Adipose tissue (tissue), 3 donors: ENCODE data around the gene LIPA. TPM values are rescaled to one million over a fixed set of nuclear protein-coding genes. Genes with fewer than 3 reads are reported as not detected.
"Not testable (repeated sequence)": the region's sequence is repeated elsewhere in the genome, so short reads cannot be mapped to it uniquely, and the experiment has no call there.

Source experiments
- H3K27ac ChIP-seq: one replicate; pipeline ENCODE4 v1.5.1; 2013; ENCODE audit warnings: low read depth, low read length
- WGBS, 3 donors: extraction: QIAGEN DNeasy Blood & Tissue Kit; methylation state at CpG; one replicate each; pipeline ENCODE4 v1.1.7; 2013; 5-methylcytosine and 5-hydroxymethylcytosine counted together
- polyA plus RNA-seq, 3 donors: library from polyadenylated mRNA; stranded (reverse); fragments of 200-250 nt; gene quantifications; one replicate each; pipeline ENCODE4 v1.2.3, GENCODE V29; 2013
- donor health status: healthy with polysubstance abuse.
- donor health status: Bipolar disorder and iron deficiency.
- donor health status: healthy.

LIPA gene
- polyA plus RNA-seq, result 10 to 100 TPM; 19.2 to 45.2 (median 34.5) TPM

DNA sequence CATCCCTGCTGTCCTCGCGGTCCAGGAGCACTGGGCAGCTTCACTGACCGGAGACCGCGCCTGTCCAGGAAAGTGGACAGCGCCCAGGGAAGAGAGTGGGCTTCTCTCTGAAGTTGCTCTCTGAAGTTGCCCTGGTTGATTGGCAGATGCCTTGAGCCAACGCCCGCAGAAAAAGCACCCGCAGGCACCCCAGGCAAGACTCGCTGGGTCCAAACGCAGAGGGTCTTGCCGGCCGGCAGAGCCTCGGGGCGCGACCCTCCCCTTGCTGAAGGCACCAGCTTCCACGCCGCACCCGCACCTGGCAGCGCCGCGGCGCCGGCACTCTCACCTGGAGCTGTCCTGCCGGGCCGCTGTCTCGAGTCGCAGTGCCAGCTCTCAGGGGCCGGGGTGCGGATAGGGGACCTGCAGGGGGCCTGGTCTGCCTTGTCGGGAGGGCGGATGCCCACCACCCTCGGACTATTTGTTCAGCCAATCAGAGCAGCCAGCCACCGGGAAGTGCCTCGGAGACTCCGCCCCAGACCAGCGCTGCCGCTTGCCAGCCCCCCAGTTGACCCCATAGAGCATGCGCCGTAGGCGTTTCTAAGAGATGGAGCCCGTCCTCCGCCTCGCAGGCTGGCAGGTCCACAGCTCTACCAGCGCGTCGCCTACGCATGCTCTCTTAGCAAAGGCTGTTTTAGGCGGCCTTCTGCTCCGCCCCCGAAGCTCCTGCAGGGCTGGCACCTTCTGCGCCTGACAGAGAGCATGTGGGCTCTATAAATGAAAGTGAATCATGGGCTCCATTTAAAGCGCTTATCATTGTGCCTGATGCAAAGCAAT, at the start of gene LIPA:
Gene LIPA, minus strand, starts transcription at position 367 of the 816 bp plus-strand sequence. CDS start 4,127 bp downstream, outside the sequence.
- no peak within 1 kb of the TSS for H3K27ac ChIP-seq
- WGBS, 3 donors, result 0 to 1% (median 0%) methylated on average over 53 of the region's 53 CpGs

DNA sequence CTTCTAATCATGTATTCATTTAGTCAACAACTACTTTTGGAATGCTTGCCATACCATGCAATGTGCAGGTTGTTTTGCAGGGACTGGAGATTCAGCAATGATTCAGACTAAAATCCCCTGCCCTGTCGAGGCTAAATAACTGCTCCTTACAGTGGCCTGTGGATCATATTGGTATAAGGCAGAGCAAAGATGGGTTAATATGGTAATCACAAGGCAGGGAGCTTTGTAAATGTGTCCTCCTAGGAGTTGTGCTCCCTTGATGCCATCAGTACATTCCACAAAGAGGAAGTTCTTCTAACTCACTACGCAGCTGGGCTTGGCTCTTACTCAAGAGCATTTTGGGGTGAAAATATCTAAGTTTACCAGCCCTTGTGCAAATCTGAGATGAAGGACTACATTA, 49.7 kb upstream of the LIPA start:
- no peak overlapping the region for H3K27ac ChIP-seq
- WGBS, 3 donors, result 0 to 15% (median 2%) methylated on average over 2 of the region's 2 CpGs

DNA sequence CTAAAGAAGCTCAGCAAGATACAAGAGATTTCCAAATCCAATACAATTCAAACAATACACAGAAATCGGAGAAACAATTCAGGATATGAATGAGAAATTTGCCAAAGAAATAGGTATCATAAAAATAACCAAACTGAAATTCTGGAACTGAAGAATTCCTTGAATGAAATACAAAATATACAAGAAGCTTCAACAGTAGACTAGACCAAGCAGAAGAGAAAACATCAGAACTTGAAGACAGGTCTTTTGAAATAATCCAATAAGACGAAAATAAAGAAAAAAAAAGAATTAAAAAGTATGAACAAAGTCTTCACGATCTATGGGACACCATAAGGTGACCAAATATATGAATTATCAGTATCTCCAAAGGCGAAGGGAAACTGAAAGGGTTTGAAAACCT, 47.5 kb upstream of the LIPA start:
- H3K27ac ChIP-seq, result no peak overlapping the region
- 72 to 98% (median 81%) methylated on average over 4 of the region's 4 CpGs for WGBS, 3 donors

DNA sequence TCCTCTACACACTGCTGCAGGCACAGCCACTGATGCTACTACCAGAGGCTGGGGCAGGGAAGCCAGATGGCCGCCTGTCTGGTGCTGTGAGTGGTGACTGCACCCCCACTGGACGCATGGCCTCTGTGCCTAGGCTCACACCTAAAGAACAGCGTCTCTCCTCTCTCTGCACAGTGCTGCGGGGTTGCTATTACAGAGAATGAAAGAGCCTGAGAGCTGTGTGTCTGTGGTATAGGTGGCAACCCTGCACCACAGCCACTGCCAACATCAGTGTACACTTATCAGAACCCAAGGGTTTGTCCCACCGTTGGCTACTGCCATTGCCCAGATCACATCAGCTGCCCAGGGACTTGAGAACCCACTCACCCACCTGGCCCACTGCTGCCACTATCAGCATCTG, 46.2 kb upstream of the LIPA start:
- H3K27ac ChIP-seq, result no peak overlapping the region
- 94 to 97% (median 96%) methylated on average over 5 of the region's 5 CpGs for WGBS, 3 donors

DNA sequence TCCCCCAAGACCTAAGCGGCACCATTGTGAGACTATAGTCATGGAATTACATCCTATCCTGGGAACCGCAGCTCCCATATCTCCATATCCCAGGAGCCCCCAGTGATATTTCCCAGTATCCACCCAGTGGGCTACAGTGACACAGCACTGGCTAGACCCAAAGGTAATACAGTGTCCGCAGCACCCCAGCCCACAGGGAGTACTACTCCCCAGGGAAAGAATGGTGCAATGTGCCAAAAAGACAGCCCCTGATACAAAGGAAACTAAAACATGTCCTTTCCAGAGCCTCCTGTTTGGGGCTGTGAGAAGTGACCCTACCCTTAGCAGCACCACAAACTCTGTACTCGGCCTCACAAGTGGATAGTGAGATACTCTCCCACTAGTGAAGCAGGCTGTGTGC, 45.8 kb upstream of the LIPA start:
- WGBS, 3 donors, result 97 to 99% (median 98%) methylated on average over 4 of the region's 4 CpGs
- no peak overlapping the region for H3K27ac ChIP-seq

DNA sequence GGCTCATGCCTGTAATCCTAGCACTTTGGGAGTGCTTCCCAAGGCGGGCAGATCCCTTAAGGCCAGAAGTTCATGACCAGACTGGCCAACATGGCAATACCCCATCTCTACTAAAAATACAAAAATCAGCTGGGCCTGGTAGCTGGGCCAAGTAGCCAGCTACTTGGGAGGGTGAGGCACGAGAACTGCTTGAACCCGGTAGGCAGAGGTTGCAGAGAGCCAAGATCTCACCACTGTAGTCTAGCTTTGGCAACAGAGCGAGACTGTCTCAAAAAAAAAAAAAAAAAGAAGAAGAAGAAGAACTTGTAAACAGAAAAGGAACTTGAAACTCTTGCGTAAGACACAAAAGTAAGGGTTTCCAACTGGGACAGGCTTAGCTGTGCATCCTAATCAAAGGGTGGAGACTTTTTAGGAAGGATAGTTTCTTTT, 44.7 kb upstream of the LIPA start:
- no peak overlapping the region for H3K27ac ChIP-seq
- 22 to 77% (median 34%) methylated on average over 5 of the region's 5 CpGs for WGBS, 3 donors

DNA sequence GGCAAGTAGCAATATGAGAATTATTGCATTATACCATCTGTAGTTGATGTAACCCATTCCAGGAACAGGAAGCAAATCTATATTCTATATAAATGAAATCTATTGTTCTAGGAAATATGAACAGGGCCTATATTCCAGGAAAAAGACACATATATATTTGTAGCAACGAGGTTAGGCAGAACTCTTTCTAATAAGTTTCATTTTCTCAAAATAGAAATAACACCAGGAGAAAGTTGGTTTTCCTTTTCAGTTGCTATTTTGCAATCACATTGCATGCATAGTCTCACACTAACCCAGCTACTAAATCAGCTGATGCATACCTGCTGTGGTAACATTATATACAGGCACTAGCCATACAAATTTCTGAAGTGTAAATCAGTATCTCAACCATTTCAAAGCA, 44.0 kb upstream of the LIPA start:
- no peak overlapping the region for H3K27ac ChIP-seq
- 9 to 61% (median 39%) methylated on average over 1 of the region's 1 CpG for WGBS, 3 donors

DNA sequence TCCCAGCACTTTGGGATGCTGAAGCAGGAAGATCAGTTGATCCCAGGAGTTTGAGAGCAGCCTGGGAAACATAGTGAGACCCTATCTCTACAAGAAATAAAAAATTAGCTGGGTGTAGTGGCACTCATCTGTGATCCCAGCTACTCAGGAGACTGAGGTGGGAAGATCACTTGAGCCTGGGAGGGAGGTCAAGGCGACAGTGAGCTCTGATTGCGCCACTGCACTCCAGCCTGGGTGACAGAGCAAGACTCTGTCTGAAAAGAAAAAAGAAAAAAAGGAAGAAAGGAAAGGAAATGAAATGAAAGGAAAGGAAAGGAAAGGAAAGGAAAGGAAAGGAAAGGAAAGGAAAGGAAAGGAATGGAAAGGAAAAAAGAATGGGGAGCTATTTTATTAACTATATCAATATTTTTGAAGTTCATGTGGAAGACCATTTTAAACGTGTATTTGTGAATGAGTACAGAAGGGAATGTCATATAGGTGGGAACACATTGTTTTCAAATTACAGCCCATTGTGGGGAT, 43.2 kb upstream of the LIPA start:
- 74 to 82% (median 77%) methylated on average over 3 of the region's 3 CpGs for WGBS, 3 donors
- H3K27ac ChIP-seq, result no peak overlapping the region

DNA sequence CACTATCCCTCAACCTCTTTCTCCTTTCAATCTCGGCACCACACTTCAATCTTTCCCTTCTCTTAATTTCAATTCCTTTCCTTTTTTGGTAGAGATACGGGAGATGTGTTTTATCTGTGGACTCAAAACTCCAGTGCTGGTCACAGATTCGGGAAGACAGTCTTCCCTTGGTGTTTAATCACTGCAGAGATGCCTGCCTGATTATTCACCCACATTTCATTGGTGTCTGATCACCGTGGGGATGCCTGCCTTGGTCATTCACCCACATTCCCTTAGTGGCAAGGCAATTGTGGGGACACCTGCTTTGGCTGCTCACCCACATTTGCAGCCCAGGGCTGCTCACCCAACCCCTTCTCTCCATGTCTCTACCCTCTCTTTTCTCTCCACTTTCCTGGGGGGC, 33.7 kb upstream of the LIPA start:
- not testable (repeated sequence) for H3K27ac ChIP-seq
- WGBS, 3 donors, result 85 to 87% (median 86%) methylated on average over 4 of the region's 4 CpGs

DNA sequence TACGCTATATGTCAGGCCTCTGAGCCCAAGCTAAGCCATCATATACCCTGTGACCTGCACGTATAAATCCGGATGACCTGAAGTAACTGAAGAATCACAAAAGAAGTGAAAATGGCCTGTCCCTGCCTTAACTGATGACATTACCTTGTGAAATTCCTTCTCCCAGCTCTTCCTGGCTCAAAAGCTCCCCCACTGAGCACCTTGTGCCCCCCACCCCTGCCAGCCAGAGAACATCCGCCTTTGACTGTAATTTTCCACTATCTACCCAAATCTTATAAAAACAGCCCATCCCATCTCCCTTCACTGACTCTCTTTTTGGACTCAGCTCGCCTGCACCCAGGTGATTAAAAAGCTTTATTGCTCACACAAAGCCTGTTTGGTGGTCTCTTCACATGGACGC, 33.1 kb upstream of the LIPA start:
- H3K27ac ChIP-seq, result not testable (repeated sequence)
- WGBS, 3 donors, result 92 to 93% (median 93%) methylated on average over 6 of the region's 6 CpGs

DNA sequence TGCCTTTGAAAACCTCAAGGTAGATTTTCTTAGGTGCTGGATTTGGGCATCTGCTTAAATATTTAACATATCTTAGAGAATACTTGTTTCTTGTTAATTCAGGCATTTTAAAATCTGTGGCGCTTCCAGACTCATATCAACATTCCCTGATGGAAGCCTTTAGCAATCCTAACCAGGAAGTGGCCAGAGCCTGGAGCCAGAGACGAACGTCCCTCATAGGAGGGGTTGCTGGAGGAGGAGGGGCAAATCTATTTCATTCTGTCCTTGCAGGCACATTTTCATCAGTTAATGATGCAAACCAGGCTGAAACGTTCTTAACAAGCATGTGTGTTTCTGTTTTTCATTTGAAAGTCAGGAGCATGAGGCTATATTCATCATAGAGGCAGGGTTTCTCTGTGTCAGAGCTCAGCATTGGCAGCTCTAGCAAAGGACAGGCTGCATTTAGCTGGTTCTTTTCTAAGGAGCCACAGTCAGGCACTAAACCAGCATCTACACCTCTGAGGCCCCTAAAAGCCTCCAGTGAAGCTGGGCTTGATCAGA, 32.4 kb upstream of the LIPA start:
- 15 to 25% (median 23%) methylated on average over 4 of the region's 4 CpGs for WGBS, 3 donors
- H3K27ac ChIP-seq, result no peak overlapping the region

DNA sequence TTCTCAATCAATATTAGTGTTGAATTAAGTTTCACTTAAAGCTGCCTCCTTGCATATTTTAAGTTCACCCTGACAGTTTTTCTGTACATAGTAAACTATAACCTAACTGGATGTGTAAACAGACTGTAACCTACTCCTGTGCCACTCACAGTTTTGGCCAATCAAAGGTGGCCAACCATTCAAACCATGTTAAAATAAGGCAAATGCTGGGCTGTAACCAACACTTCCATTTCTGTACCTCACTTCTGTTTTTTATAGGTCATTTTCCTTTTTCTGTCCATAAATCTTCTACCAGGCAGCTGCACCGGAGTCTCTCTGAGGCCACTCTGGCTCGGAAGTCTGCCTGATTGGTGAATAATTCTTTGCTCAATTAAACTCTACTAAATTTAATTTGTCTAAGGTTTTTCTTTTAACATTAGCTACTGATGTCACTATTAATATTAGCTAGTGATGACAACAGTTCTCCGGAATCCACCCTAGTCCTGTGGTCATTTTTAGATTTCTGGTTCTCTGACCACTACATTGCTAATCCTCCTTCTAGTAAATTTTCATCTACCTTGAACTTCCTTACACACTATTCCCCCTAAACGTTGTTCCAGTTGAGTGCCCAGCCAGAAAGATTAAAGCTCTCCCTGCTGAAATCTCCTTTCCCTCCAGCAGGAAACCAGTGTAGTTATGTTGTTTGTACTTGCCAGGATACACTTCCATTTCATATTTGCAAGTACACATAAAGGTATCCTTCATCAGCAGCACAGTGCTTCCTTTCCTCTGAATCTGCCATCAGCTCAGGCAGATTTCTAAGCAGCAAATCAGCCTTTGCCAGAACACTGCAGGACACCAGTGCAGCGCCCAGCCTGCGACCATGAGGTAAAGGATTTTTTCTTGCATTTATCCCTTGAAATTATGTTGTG, 31.7 kb upstream of the LIPA start:
- H3K27ac ChIP-seq, result no peak overlapping the region
- whole genome bisulfite sequencing, 3 donors, result 22 to 48% (median 31%) methylated on average over 6 of the region's 6 CpGs

DNA sequence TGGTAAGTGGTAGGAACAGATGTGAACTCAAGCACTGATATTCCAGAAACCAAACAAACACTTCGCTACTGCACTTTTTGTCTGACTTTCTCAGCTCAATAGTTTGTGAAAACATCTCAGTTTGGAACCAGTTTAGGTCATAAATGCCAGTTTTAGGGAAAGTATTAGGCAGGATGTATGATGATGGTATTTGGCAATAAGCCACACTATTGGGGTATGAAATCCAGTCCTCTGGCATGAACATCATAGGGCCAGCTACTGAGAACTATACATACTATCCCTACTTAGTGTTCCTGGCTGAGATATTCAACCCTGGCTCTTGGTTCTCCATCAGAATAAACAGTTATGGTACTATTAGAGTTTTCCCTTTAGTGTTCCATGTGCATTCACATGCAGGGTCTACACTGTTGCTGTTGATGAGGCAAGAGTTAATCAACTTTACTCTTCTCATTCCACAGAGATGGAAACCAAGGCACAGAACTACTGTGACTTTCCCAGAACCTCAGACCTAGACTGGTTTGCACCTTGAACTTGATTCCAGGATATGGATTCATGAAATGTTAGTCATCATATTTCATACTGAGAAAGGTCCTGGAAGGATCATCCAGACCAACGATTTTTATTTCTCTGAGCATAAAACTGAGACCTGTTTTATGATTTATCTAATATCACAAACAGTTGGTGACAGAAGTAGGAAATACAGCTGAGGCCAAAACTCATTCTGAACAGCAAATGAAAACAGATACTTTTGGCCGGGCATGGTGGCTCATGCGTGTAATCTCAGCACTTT, 30.2 kb upstream of the LIPA start:
- WGBS, 3 donors, result 81 to 86% (median 83%) methylated on average over 4 of the region's 4 CpGs
- H3K27ac ChIP-seq, result no peak overlapping the region

DNA sequence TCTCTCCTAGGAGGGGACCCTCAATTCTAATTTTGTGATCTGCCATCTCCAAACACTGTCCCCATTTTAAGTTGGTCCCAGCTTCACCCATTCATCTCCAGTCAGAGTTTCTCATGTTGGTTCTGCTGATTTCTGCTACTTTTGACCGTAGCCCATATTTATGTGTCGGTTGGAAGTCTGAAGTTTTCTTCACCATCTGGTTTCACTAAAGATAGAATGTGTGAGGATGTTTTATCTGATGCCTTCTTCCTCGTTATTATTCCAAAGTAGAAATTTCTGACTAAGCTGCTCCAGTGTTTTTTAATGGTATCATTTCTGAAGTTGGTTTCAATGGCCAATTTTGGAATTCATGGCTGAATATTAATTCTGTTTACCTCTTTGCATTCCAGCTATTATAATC, 28.9 kb upstream of the LIPA start:
- H3K27ac ChIP-seq, result no peak overlapping the region
- 79 to 91% (median 81%) methylated on average over 3 of the region's 3 CpGs for WGBS, 3 donors

DNA sequence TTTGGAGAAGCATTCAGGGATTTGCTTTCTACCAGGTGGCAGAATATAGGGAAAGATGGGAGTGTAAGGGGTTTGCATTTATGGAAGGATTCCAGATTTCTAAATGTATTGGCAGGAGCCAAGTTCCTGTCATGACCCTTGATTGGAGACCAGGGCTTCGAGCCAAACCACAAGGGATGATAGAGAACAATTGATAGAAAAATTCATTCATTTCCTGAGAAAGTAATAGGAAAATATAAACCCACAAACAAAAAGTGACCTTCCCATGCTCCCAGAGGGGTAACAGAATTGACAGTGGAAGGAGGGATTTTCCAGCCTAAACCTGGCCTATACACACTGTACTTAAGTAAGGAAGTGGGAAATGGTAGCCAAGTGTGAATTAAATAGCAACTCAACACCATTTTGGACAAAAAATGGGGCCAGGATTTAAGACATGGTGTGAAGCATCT, 27.9 kb upstream of the LIPA start:
- no peak overlapping the region for H3K27ac ChIP-seq
- 18 to 30% (median 28%) methylated on average over 1 of the region's 1 CpG for WGBS, 3 donors

DNA sequence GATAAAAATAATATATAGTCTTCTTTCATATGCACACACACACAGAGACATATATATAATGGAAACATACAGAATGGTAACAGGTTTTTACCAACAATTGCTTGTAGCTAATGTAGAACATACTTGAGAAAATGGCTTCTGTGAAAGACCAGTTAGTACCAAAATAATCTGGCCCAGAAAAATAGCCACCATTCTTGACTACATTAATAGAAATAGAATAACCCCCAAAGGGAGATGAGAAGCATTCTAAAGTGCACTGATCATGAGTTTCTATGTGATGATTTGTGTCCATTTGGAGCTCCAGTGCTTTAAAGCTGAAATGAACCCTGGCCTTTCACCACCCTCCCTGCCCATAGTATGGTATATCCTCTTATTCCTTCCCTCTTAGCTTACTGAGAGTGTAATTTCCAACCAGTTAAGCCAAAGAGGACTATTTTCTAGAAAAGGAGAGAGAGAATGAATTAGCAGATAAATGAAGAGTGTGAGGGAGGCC, 27.4 kb upstream of the LIPA start:
- H3K27ac ChIP-seq, result no peak overlapping the region

DNA sequence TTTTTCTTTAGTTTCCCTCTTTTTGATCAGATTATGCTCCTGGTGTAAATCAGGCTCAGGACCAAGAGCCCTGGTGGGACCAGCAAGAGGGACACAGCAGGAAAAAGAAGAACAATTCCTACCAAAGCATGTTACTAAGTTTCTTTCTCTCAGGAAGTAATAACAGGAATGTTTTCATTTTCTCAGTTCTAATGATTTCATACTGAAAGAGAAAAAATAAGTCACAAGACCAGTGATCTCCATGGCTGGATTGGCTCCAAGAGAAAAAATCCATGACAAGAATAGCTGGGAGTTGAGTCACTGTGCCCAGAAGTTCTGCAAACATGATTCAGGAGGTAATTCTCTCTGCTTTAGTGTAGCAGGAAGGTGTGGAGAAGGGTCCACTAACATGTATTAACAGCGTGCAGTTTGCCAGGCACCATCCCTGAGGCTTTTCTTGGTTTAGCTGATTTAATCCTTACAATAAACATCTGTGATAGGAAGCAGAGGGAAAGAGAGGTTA, 26.5 kb upstream of the LIPA start:
- no peak overlapping the region for H3K27ac ChIP-seq
- 21 to 43% (median 38%) methylated on average over 1 of the region's 1 CpG for WGBS, 3 donors

DNA sequence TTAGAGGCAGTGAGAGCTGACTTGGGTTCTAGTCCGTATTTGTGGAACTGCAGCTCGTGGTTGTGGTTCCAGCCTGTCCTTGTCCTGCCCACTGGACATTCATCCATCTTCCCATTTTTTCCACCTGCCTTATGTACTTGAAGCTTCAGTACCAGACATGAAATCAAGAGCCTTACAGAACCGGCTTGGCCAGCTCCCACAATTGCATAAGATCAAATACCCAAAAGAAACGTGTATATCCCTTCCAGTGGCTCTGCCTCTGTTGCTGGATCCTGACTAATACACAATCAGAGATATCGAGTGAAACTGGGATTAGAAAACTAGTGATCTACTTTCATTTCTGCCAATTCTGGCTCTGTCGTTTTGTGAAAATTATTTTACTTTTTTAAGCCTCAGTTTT, 23.8 kb upstream of the LIPA start:
- WGBS, 3 donors, result 63 to 79% (median 76%) methylated on average over 6 of the region's 6 CpGs

More for the DNA sequence above, 23.8 kb upstream of the LIPA start:
- no peak overlapping the region for H3K27ac ChIP-seq
